Liver (tissue), 3 donors: Measurements from ENCODE around the gene ANKRD65.

Experiments
- EGR1 ChIP-seq, 2 donors: IDR thresholded peaks; 2 replicates each; pipeline ENCODE4 v1.6.1; 2016 to 2018; ENCODE audit warnings: antibody characterized with exemption in 2 of 2, low read depth in 2 of 2
- GABPA ChIP-seq, 2 donors: IDR thresholded peaks in 1 of 2; conservative IDR thresholded peaks in 1 of 2; 2 replicates each; pipeline ENCODE4 v1.6.1; 2016; ENCODE audit warnings: antibody characterized with exemption in 2 of 2, mild to moderate bottlenecking in 1 of 2, moderate library complexity in 1 of 2
- JUND ChIP-seq, 2 donors: IDR thresholded peaks; 2 replicates each; pipeline ENCODE4 v1.6.1; 2016; ENCODE audit warnings: antibody characterized with exemption in 2 of 2
- RAD21 ChIP-seq, 2 donors: IDR thresholded peaks; 2 replicates each; pipeline ENCODE4 v1.6.1; 2016; ENCODE audit warnings: antibody characterized with exemption in 2 of 2, mild to moderate bottlenecking in 2 of 2
- RXRA ChIP-seq, 2 donors: IDR thresholded peaks; 2 replicates each; pipeline ENCODE4 v1.6.1; 2017 to 2018; ENCODE audit warnings: antibody characterized with exemption in 2 of 2, mild to moderate bottlenecking in 1 of 2
- SP1 ChIP-seq: IDR thresholded peaks from 2 replicates; pipeline ENCODE4 v1.6.1; 2018; ENCODE audit warnings: antibody characterized with exemption, mild to moderate bottlenecking
- TAF1 ChIP-seq: conservative IDR thresholded peaks from 2 replicates; pipeline ENCODE4 v1.6.1; 2016; ENCODE audit warnings: antibody characterized with exemption, mild to moderate bottlenecking
- YY1 ChIP-seq: IDR thresholded peaks from 2 replicates; pipeline ENCODE4 v1.6.1; 2016; ENCODE audit warnings: antibody characterized with exemption, mild to moderate bottlenecking
- TF ChIP-seq, protein P1 (sequence below): fragments of 150-350 bp; IDR thresholded peaks from 2 replicates; pipeline ENCODE4 v1.5.1; 2017; ENCODE audit warnings: improper control_type of control experiment, low read depth, low read length; ENCODE audit not compliant: missing input control
- TF ChIP-seq, protein P2 (sequence below): IDR thresholded peaks from 2 replicates; pipeline ENCODE4 v1.6.1; 2016; ENCODE audit warnings: antibody characterized with exemption
- TF ChIP-seq, protein P3 (sequence below): IDR thresholded peaks from 2 replicates; pipeline ENCODE4 v1.6.1; 2016; ENCODE audit warnings: antibody characterized with exemption
- TF ChIP-seq, protein P4 (sequence below): IDR thresholded peaks from 2 replicates; pipeline ENCODE4 v1.6.1; 2016; ENCODE audit warnings: antibody characterized with exemption
- TF ChIP-seq, protein P5 (sequence below): IDR thresholded peaks from 2 replicates; pipeline ENCODE4 v1.6.1; 2016; ENCODE audit warnings: antibody characterized with exemption, mild to moderate bottlenecking
- donor health status: healthy.
- donor health status: healthy.

DNA sequence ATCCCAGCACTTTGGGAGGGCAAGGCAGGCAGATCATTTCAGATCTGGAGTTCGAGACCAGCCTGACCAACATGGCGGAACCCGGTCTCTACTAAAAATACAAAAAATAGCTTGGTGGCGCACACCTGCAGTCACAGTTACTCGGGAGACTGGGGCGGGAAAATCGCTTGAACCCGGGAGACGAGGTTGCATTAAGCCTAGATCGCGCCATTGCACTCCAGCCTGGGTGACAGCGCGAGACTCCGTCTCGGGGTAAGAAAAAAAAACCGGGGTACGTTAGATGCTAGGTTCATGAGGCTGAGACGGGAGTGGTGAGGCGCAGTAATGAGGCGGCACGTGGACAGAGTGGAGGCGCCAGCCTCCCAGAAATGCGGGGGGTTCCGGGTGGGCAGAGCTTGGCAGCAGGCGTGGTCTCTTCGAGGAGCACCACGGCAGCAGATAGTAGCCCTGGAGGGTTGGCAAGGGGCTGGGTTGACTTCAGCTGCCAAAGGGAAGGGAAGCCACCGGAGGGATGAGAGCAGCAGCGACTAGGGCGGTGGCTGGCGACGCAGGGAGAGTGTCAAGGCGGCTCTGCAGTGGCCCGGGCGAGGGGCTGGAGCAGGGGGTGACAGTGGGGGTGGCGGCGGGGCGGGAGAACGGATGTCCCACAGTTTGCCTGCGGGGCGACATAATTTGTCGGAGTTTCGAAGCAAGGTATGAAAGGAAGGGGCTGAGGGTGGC, 14.8 kb downstream of the ANKRD65 start:
- TF ChIP-seq, protein P1, sequence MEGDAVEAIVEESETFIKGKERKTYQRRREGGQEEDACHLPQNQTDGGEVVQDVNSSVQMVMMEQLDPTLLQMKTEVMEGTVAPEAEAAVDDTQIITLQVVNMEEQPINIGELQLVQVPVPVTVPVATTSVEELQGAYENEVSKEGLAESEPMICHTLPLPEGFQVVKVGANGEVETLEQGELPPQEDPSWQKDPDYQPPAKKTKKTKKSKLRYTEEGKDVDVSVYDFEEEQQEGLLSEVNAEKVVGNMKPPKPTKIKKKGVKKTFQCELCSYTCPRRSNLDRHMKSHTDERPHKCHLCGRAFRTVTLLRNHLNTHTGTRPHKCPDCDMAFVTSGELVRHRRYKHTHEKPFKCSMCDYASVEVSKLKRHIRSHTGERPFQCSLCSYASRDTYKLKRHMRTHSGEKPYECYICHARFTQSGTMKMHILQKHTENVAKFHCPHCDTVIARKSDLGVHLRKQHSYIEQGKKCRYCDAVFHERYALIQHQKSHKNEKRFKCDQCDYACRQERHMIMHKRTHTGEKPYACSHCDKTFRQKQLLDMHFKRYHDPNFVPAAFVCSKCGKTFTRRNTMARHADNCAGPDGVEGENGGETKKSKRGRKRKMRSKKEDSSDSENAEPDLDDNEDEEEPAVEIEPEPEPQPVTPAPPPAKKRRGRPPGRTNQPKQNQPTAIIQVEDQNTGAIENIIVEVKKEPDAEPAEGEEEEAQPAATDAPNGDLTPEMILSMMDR, result no peak
- TF ChIP-seq, protein P2, sequence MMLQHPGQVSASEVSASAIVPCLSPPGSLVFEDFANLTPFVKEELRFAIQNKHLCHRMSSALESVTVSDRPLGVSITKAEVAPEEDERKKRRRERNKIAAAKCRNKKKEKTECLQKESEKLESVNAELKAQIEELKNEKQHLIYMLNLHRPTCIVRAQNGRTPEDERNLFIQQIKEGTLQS, result no peak
- TF ChIP-seq, protein P3, sequence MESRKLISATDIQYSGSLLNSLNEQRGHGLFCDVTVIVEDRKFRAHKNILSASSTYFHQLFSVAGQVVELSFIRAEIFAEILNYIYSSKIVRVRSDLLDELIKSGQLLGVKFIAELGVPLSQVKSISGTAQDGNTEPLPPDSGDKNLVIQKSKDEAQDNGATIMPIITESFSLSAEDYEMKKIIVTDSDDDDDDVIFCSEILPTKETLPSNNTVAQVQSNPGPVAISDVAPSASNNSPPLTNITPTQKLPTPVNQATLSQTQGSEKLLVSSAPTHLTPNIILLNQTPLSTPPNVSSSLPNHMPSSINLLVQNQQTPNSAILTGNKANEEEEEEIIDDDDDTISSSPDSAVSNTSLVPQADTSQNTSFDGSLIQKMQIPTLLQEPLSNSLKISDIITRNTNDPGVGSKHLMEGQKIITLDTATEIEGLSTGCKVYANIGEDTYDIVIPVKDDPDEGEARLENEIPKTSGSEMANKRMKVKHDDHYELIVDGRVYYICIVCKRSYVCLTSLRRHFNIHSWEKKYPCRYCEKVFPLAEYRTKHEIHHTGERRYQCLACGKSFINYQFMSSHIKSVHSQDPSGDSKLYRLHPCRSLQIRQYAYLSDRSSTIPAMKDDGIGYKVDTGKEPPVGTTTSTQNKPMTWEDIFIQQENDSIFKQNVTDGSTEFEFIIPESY, result no peak
- TF ChIP-seq, protein P4, sequence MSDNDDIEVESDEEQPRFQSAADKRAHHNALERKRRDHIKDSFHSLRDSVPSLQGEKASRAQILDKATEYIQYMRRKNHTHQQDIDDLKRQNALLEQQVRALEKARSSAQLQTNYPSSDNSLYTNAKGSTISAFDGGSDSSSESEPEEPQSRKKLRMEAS, result no peak
- no peak for TF ChIP-seq SP1
- TF ChIP-seq RXRA (IDR thresholded peaks at IDR 0.05), result no peak
- no peak for TF ChIP-seq EGR1 (IDR thresholded peaks at IDR 0.05; ENCODE audit: low read depth in 2 of 2)
- no peak for TF ChIP-seq RAD21 (IDR thresholded peaks at IDR 0.05)
- TF ChIP-seq YY1, result no peak
- TF ChIP-seq, protein P5, sequence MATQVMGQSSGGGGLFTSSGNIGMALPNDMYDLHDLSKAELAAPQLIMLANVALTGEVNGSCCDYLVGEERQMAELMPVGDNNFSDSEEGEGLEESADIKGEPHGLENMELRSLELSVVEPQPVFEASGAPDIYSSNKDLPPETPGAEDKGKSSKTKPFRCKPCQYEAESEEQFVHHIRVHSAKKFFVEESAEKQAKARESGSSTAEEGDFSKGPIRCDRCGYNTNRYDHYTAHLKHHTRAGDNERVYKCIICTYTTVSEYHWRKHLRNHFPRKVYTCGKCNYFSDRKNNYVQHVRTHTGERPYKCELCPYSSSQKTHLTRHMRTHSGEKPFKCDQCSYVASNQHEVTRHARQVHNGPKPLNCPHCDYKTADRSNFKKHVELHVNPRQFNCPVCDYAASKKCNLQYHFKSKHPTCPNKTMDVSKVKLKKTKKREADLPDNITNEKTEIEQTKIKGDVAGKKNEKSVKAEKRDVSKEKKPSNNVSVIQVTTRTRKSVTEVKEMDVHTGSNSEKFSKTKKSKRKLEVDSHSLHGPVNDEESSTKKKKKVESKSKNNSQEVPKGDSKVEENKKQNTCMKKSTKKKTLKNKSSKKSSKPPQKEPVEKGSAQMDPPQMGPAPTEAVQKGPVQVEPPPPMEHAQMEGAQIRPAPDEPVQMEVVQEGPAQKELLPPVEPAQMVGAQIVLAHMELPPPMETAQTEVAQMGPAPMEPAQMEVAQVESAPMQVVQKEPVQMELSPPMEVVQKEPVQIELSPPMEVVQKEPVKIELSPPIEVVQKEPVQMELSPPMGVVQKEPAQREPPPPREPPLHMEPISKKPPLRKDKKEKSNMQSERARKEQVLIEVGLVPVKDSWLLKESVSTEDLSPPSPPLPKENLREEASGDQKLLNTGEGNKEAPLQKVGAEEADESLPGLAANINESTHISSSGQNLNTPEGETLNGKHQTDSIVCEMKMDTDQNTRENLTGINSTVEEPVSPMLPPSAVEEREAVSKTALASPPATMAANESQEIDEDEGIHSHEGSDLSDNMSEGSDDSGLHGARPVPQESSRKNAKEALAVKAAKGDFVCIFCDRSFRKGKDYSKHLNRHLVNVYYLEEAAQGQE, result no peak
- no peak for TF ChIP-seq JUND (IDR thresholded peaks at IDR 0.05)
- TF ChIP-seq TAF1, result no peak
- no peak for TF ChIP-seq GABPA (IDR thresholded peaks at IDR 0.05 in 1 of 2, conservative IDR thresholded peaks at IDR 0.05 in 1 of 2)
